IMR-90 (cell line): ENCODE measurements around the gene PRADC1. TPM values are rescaled to one million over a fixed set of nuclear protein-coding genes. Genes with fewer than 3 reads are reported as not detected.

Source experiments
- ATAC-seq: fragments of 200-7000 bp; cut with Tn5 transposase; 2 replicates; pipeline ENCODE4 v1.9.1; 2020; ENCODE audit warnings: low read depth, mild to moderate bottlenecking, moderate library complexity
- BruUV-seq: library from RNA; stranded (reverse); fragments of 400-500 nt; replicated peaks from 2 replicates; lab custom pipeline; 2021; lab: Mats Ljungman, UMichigan
- CTCF ChIA-PET: fragments of 300-600 bp; formaldehyde crosslinking; extraction: SDS; loops from one replicate; lab custom pipeline; 2021; ENCODE audit warnings: antibody characterized with exemption; lab: Yijun Ruan, JAX
- POLR2A ChIA-PET: fragments of 300-600 bp; sonication (Branson Sonifier 250); formaldehyde crosslinking; loops from one replicate; lab custom pipeline; 2022; ENCODE audit warnings: antibody characterized with exemption; ENCODE audit not compliant: unreplicated experiment; lab: Charles Lee
- DNase-seq: peaks from one replicate; pipeline ENCODE4 v3.0.0; 2013
- H2AFZ ChIP-seq: replicated peaks from 2 replicates; pipeline ENCODE3; 2013; ENCODE audit warnings: low read length, mild to moderate bottlenecking; ENCODE audit not compliant: poor library complexity
- H2AK5ac ChIP-seq: 2 replicates; pipeline ENCODE4 v1.6.1; 2013; ENCODE audit warnings: low read depth, low read length, inconsistent platforms
- H2AK9ac ChIP-seq: replicated peaks from 2 replicates; pipeline ENCODE3; 2013; ENCODE audit warnings: mild to moderate bottlenecking, low read depth, low read length, moderate library complexity; ENCODE audit not compliant: poor library complexity
- H2BK120ac ChIP-seq: 2 replicates; pipeline ENCODE4 v1.6.1; 2013; ENCODE audit warnings: low read depth, low read length, inconsistent platforms
- H2BK15ac ChIP-seq: 3 replicates; pipeline ENCODE4 v1.6.1; 2013; ENCODE audit warnings: low read depth, low read length, inconsistent platforms
- H2BK20ac ChIP-seq: 2 replicates; pipeline ENCODE4 v1.6.1; 2013; ENCODE audit warnings: low read depth, mild to moderate bottlenecking, inconsistent platforms, low read length, moderate library complexity
- H2BK5ac ChIP-seq: 2 replicates; pipeline ENCODE4 v1.6.1; 2013; ENCODE audit warnings: mild to moderate bottlenecking, low read depth, low read length, inconsistent platforms; ENCODE audit not compliant: poor library complexity, severe bottlenecking
- H3K14ac ChIP-seq: replicated peaks from 2 replicates; pipeline ENCODE4 v1.6.1; 2013; ENCODE audit warnings: low read depth, low read length, inconsistent platforms
- H3K18ac ChIP-seq: 2 replicates; pipeline ENCODE4 v1.6.1; 2013; ENCODE audit warnings: low read depth, low read length, control low read depth
- H3K23ac ChIP-seq: 2 replicates; pipeline ENCODE4 v1.6.1; 2013; ENCODE audit warnings: low read depth, low read length, inconsistent platforms
- H3K27ac ChIP-seq: 2 replicates; pipeline ENCODE4 v1.5.1; 2013; ENCODE audit warnings: mild to moderate bottlenecking, control low read depth, low read length; ENCODE audit not compliant: insufficient read depth
- H3K27me3 ChIP-seq: 2 replicates; pipeline ENCODE4 v1.6.1; 2013; ENCODE audit warnings: low read length; ENCODE audit not compliant: control insufficient read depth, insufficient read depth
- H3K36me3 ChIP-seq: 2 replicates; pipeline ENCODE4 v1.6.1; 2013; ENCODE audit warnings: low read length, mixed read lengths; ENCODE audit not compliant: control insufficient read depth, insufficient read depth
- H3K4ac ChIP-seq: 2 replicates; pipeline ENCODE4 v1.6.1; 2013; ENCODE audit warnings: low read depth, low read length, inconsistent platforms
- H3K4me1 ChIP-seq: 2 replicates; pipeline ENCODE4 v1.6.1; 2013; ENCODE audit warnings: low read length, mixed read lengths; ENCODE audit not compliant: control insufficient read depth, insufficient read depth
- H3K4me2 ChIP-seq: 2 replicates; pipeline ENCODE4 v1.6.1; 2013; ENCODE audit warnings: low read depth, mild to moderate bottlenecking, control low read depth, low read length, moderate library complexity
- H3K4me3 ChIP-seq: 2 replicates; pipeline ENCODE4 v1.5.1; 2013; ENCODE audit warnings: low read depth, mild to moderate bottlenecking, control low read depth, low read length, moderate library complexity; ENCODE audit not compliant: insufficient read depth
- H3K56ac ChIP-seq: 2 replicates; pipeline ENCODE4 v1.6.1; 2013; ENCODE audit warnings: low read length, inconsistent platforms; ENCODE audit not compliant: insufficient read depth; ENCODE audit errors: extremely low read depth
- H3K79me1 ChIP-seq, 2 experiments: 2 replicates each; pipeline ENCODE4 v1.6.1; 2013; ENCODE audit warnings: low read length in 2 of 2, inconsistent platforms in 1 of 2, low read depth in 1 of 2
- H3K9ac ChIP-seq: 2 replicates; pipeline ENCODE4 v1.6.1; 2013; ENCODE audit warnings: low read depth, low read length, control low read depth
- H3K9me1 ChIP-seq: 2 replicates; pipeline ENCODE4 v1.6.1; 2013; ENCODE audit warnings: low read length, inconsistent platforms; ENCODE audit not compliant: insufficient read depth
- H3K9me3 ChIP-seq: 2 replicates; pipeline ENCODE4 v1.6.1; 2013; ENCODE audit warnings: low read length; ENCODE audit not compliant: control insufficient read depth, insufficient read depth
- H4K20me1 ChIP-seq: 2 replicates; pipeline ENCODE4 v1.6.1; 2013; ENCODE audit warnings: low read length, inconsistent platforms; ENCODE audit not compliant: insufficient read depth
- H4K5ac ChIP-seq: 2 replicates; pipeline ENCODE4 v1.6.1; 2013; ENCODE audit warnings: mild to moderate bottlenecking, low read depth, low read length, control low read depth
- H4K8ac ChIP-seq, 2 experiments: 2 replicates each; pipeline ENCODE4 v1.6.1; 2013; ENCODE audit warnings: low read depth in 2 of 2, low read length in 2 of 2, control low read depth in 1 of 2, inconsistent platforms in 1 of 2
- H4K91ac ChIP-seq: 2 replicates; pipeline ENCODE4 v1.6.1; 2013; ENCODE audit warnings: low read depth, low read length, inconsistent platforms; ENCODE audit not compliant: insufficient read depth
- FOS ChIP-seq: fragments of 150-350 bp; IDR thresholded peaks from 2 replicates; pipeline ENCODE4 v1.6.1; 2016; ENCODE audit warnings: low read depth, low read length
- MAZ ChIP-seq: IDR thresholded peaks from 2 replicates; pipeline ENCODE4 v1.6.1; 2012; ENCODE audit warnings: low read depth, mild to moderate bottlenecking, low read length, improper control_type of control experiment, moderate library complexity, borderline replicate concordance
- NFE2L2 ChIP-seq: fragments of 150-350 bp; IDR thresholded peaks from 2 replicates; pipeline ENCODE4 v1.6.1; 2016; ENCODE audit warnings: low read depth, mild to moderate bottlenecking, low read length
- POLR2A ChIP-seq: IDR thresholded peaks from 2 replicates; pipeline ENCODE4 v1.6.1; 2012; ENCODE audit warnings: mild to moderate bottlenecking, low read depth, low read length
- SMC3 ChIP-seq: fragments of 150-350 bp; IDR thresholded peaks from 2 replicates; pipeline ENCODE4 v1.6.1; 2016; ENCODE audit warnings: low read depth, mild to moderate bottlenecking, antibody characterized with exemption, low read length, moderate library complexity
- WGBS, 2 experiments: methylation state at CpG; one replicate each; pipeline versions ENCODE4 v1.1.5 to v1.1.7; 2013; ENCODE audit warnings: missing lambda C conversion rate in 2 of 2; ENCODE audit not compliant: insufficient read length in 1 of 2; ENCODE audit errors: extremely low coverage in 2 of 2; 5-methylcytosine and 5-hydroxymethylcytosine counted together
- dilution Hi-C: fragments of 300-500 bp; cut with HindIII; formaldehyde crosslinking; loops from one replicate; pipeline ENCODE4 v1.14.3; 2018; ENCODE audit warnings: low sequenced_read_pairs; ENCODE audit not compliant: unreplicated experiment
- in situ Hi-C: fragments of 300-500 bp; cut with MboI; formaldehyde crosslinking; loops from 3 replicates; pipeline ENCODE4 v1.14.3; 2019; ENCODE audit warnings: low sequenced_read_pairs, inconsistent platforms, mixed read lengths
- intact Hi-C: fragments of 100-400 bp; cut with micrococcal nuclease; formaldehyde crosslinking; loops from 2 replicates; pipeline ENCODE4 v1.10.0; 2022
- polyA plus RNA-seq, 3 experiments: library from polyadenylated mRNA; depleted of rRNA; stranded (reverse); fragments of >200 nt; gene quantifications; 2 replicates each; pipeline ENCODE4 v1.2.3, GENCODE V29; 2012; ENCODE audit warnings: low replicate concordance in 1 of 3
- total RNA-seq: library from RNA; depleted of rRNA; stranded (reverse); fragments of >200 nt; gene quantifications from 2 replicates; pipeline ENCODE4 v1.2.3, GENCODE V29; 2012

PRADC1 gene
- total and polyA plus RNA-seq, 2 of the 4 experiments (the other 2 are of a cell fraction): 13.1 to 18.4 TPM

DNA sequence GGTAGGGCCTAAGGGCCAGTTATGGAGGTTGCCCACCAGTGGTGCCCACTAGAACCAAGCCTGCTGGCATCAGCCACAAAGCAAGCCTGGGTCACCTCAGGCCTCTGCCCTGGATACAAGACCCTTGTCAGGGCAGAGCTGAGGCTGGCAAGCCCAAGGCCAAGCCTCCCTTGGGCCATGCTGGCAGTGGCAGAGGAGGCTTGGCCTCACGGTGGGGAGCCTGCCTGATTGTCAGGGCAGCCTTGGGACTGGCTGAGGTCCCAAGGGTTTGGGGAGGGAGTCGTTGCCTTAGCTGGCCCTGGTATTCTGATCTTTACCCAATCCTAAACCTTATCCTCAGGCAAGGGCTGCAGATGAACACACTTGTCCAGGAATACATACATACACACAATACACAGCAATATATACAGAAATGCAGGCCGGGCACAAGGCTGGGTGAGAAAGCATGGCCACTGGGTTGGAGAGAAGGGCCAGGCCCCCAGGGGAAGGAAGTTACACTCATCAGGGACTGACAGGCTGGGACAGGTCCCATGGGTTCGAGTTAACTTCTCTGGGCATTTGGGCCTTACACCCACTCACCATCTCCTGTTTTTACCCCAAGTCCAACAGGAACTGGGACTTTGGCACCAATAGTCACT is 22.1 kb upstream of the PRADC1 start:
- Histone ChIP-seq H2BK15ac (no peak overlapping the region), H4K5ac (no peak overlapping the region), H2BK120ac (no peak overlapping the region), H2BK20ac (no peak overlapping the region), H3K79me1 (peaks cover 0 to 3% of the 10 kb centered on the region in 2 experiments; a peak in 2 of 4 replicates), H4K91ac (no peak overlapping the region), H2AK5ac (no peak overlapping the region), H3K18ac (no peak overlapping the region), H3K4me3 (no peak overlapping the region), H2AK9ac (no peak overlapping the region), H3K14ac (no peak overlapping the region), H3K9me1 (peaks cover 11% of the 10 kb centered on the region; the same call in 1 of the 2 replicates), H2AFZ (no peak overlapping the region), H3K4me2 (no peak overlapping the region), H3K36me3 (peaks cover 47% of the 10 kb centered on the region), H3K56ac (no peak overlapping the region), H3K9me3 (no peaks in the 10 kb centered on the region), H4K8ac (no peak overlapping the region), H2BK5ac (no peak overlapping the region), H3K27me3 (no peaks in the 10 kb centered on the region), H3K9ac (no peak overlapping the region), H3K4me1 (no peaks in the 10 kb centered on the region), H3K23ac (no peak overlapping the region), H3K27ac (no peak overlapping the region), H4K20me1 (peaks cover 8% of the 10 kb centered on the region), H3K4ac (no peak overlapping the region)
- intact Hi-C loops: no loop called here
- WGBS, 2 experiments: 60% methylated on average over 1 of the region's 4 CpGs; no CpG with 5 or more reads in 1 of the 2 experiments
- ATAC-seq (0 out of 2 replicates have a peak, but pooled peaks have one; percentile 16), DNase-seq (no peak)
- no peak for TF ChIP-seq MAZ
- TF ChIP-seq SMC3: no peak
- no peak for TF ChIP-seq FOS
- no peak for TF ChIP-seq NFE2L2
- TF ChIP-seq POLR2A: no peak
- TSS peak; percentile 51 for BruUV-seq
- CTCF ChIA-PET: no interaction called here
- in situ Hi-C loops: no loop called here
- dilution Hi-C loops: no loop called here
- POLR2A ChIA-PET: no interaction called here
